BE2C (cell line): ENCODE data around the gene IGSF11.

Experiments used
- DNase-seq: peaks from one replicate; pipeline ENCODE4 v3.0.0-alpha.2; 2020
- H3K27me3 ChIP-seq: fragments of 250-450 bp; sonication (Bioruptor Pico); 2 replicates; pipeline ENCODE4 v1.5.1; 2020; ENCODE audit warnings: mild to moderate bottlenecking
- H3K36me3 ChIP-seq: fragments of 250-450 bp; sonication (Bioruptor Pico); 2 replicates; pipeline ENCODE4 v1.5.1; 2020; ENCODE audit warnings: mild to moderate bottlenecking
- H3K4me1 ChIP-seq: fragments of 250-450 bp; sonication (Bioruptor Pico); 2 replicates; pipeline ENCODE4 v1.5.1; 2020
- H3K4me3 ChIP-seq: 2 replicates; pipeline ENCODE4 v1.5.1; 2011; ENCODE audit warnings: low read depth, low read length
- H3K9me3 ChIP-seq: fragments of 250-450 bp; sonication (Bioruptor Pico); 2 replicates; pipeline ENCODE4 v1.5.1; 2020
- TF ChIP-seq, protein P1 (sequence below): IDR thresholded peaks from 2 replicates; pipeline ENCODE4 v1.5.1; 2012; ENCODE audit warnings: mild to moderate bottlenecking, low read depth, low read length

IGSF11 gene

GRCh38 chr3:118910332-118910731 lies 124.3 kb downstream of the IGSF11 start:
- TF ChIP-seq, protein P1, sequence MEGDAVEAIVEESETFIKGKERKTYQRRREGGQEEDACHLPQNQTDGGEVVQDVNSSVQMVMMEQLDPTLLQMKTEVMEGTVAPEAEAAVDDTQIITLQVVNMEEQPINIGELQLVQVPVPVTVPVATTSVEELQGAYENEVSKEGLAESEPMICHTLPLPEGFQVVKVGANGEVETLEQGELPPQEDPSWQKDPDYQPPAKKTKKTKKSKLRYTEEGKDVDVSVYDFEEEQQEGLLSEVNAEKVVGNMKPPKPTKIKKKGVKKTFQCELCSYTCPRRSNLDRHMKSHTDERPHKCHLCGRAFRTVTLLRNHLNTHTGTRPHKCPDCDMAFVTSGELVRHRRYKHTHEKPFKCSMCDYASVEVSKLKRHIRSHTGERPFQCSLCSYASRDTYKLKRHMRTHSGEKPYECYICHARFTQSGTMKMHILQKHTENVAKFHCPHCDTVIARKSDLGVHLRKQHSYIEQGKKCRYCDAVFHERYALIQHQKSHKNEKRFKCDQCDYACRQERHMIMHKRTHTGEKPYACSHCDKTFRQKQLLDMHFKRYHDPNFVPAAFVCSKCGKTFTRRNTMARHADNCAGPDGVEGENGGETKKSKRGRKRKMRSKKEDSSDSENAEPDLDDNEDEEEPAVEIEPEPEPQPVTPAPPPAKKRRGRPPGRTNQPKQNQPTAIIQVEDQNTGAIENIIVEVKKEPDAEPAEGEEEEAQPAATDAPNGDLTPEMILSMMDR, result no peak
- no peak overlapping the region for H3K4me3 ChIP-seq
- DNase-seq, result no peak
- no peaks in the 10 kb centered on the region for H3K9me3 ChIP-seq
- no peaks in the 10 kb centered on the region for H3K36me3 ChIP-seq
- no peaks in the 10 kb centered on the region for H3K4me1 ChIP-seq
- H3K27me3 ChIP-seq, result peaks cover 34% of the 10 kb centered on the region

GRCh38 chr3:118909763-118910162 lies 124.9 kb downstream of the IGSF11 start:
- TF ChIP-seq, protein P1, result no peak
- Histone ChIP-seq H3K4me1 (no peaks in the 10 kb centered on the region), H3K4me3 (no peak overlapping the region), H3K27me3 (peaks cover 35% of the 10 kb centered on the region), H3K36me3 (no peaks in the 10 kb centered on the region), H3K9me3 (no peaks in the 10 kb centered on the region)
- DNase-seq, result no peak

DNA sequence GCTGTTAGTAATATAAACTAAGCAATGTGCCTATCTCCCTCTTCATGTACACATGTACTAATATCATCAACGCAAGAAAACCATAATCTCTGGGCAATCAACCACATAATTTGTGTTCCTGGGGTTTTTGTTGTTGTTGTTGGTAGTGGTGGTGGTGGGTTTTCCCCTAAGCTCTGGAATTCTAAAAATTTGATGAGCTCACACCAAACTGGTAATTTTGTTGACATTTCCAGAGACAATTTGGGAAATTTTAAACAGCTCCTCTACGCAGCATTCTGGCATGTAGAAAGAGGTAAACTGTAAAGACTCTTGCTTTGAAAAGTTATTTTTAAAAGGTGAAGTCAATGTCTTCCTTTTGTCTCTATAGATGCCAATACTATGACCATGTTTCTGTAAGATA lies 126.7 kb downstream of the IGSF11 start:
- peaks cover 39% of the 10 kb centered on the region for H3K27me3 ChIP-seq
- no peak overlapping the region for H3K4me3 ChIP-seq
- TF ChIP-seq, protein P1, result no peak
- H3K4me1 ChIP-seq, result no peaks in the 10 kb centered on the region
- H3K36me3 ChIP-seq, result no peaks in the 10 kb centered on the region
- DNase-seq, result no peak
- H3K9me3 ChIP-seq, result no peaks in the 10 kb centered on the region

GRCh38 chr3:118900737-118901525 lies 133.7 kb downstream of the IGSF11 start:
- no peaks in the 10 kb centered on the region for H3K9me3 ChIP-seq
- TF ChIP-seq, protein P1, result no peak
- DNase-seq, result no peak
- H3K27me3 ChIP-seq, result peaks cover 72% of the 10 kb centered on the region
- no peak overlapping the region for H3K4me3 ChIP-seq
- H3K4me1 ChIP-seq, result no peaks in the 10 kb centered on the region
- H3K36me3 ChIP-seq, result no peaks in the 10 kb centered on the region

DNA sequence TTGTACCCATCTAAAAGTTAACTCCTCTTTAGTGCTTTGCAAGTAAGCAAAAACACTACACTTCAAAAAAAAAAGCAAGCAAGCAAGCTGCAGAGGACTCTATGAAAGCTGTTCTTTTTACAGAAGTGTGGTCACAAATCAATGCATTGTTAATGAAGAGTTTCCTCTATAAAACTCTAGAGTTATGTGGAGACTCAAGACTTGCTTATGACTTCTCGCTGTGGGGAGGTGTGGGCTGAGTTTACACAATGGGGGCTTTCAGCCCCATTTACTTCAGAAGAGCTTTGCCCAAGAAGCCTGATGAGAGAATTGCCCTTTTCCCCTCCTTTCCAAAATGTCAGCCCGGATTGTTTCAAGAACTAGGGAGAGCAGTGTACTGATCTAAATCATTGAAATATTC lies 144.4 kb downstream of the IGSF11 start:
- Histone ChIP-seq H3K36me3 (no peaks in the 10 kb centered on the region), H3K27me3 (peaks cover 82% of the 10 kb centered on the region), H3K9me3 (no peaks in the 10 kb centered on the region), H3K4me3 (no peak overlapping the region), H3K4me1 (no peaks in the 10 kb centered on the region)
- TF ChIP-seq, protein P1, result no peak
- no peak for DNase-seq

DNA sequence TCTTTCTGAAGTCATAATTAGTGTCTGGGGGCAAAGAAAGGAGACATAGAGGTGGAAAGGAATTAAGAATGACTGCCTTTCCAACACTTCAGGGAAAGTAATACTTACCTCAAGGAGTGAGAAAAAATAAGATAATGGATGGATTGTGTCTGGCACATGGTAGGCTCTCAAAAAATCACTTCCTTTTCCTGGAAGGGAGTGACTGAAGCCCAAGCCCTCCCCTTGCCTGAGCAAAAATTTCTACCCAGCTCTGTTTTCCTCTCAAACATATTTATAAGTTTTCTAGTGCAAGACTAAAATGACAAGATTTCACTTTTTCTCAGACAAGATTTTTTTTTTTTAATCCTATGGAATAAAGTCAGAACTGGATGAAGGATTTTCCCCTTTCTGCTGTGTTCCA lies 145.0 kb downstream of the IGSF11 start:
- TF ChIP-seq, protein P1, result no peak

More for the DNA sequence above, 145.0 kb downstream of the IGSF11 start:
- DNase-seq, result no peak
- Histone ChIP-seq H3K9me3 (no peaks in the 10 kb centered on the region), H3K4me3 (no peak overlapping the region), H3K4me1 (no peaks in the 10 kb centered on the region), H3K36me3 (no peaks in the 10 kb centered on the region), H3K27me3 (peaks cover 82% of the 10 kb centered on the region)
